VCaP (cell line): ENCODE results near the gene UBQLN4.

Experiments
- H3K27ac ChIP-seq: fragments of 450-650 bp; 2 replicates; pipeline ENCODE4 v1.5.1; 2017
- CTCF ChIP-seq: fragments of 450-650 bp; conservative IDR thresholded peaks from 2 replicates; pipeline ENCODE4 v1.5.1; 2017; ENCODE audit warnings: mild to moderate bottlenecking, moderate library complexity

Gene UBQLN4

GRCh38 chr1:156065871-156066270 lies 12.3 kb upstream of the UBQLN4 start:
- no peak for TF ChIP-seq CTCF
- no peak overlapping the region for H3K27ac ChIP-seq

GRCh38 chr1:156065212-156065611 lies 11.6 kb upstream of the UBQLN4 start:
- TF ChIP-seq CTCF: no peak
- no peak overlapping the region for H3K27ac ChIP-seq

GRCh38 chr1:156064615-156065014 lies 11.0 kb upstream of the UBQLN4 start:
- TF ChIP-seq CTCF: no peak

GRCh38 chr1:156063997-156064285 lies 10.3 kb upstream of the UBQLN4 start:
- TF ChIP-seq CTCF: no peak
- H3K27ac ChIP-seq: no peak overlapping the region

More at GRCh38 chr1:156064615-156065014, 11.0 kb upstream of the UBQLN4 start:
- no peak overlapping the region for H3K27ac ChIP-seq

- no peak overlapping the region for H3K27ac ChIP-seq
- no peak for TF ChIP-seq CTCF
These were observed 8.6 kb upstream of the UBQLN4 start for GRCh38 chr1:156062189-156062588.

GRCh38 chr1:156060937-156061636 lies 7.5 kb upstream of the UBQLN4 start, which contains the start of gene RAB25:
Gene RAB25 (plus strand): TSS chr1:156061160. CDS start chr1:156061401, 241 bp downstream.
- peak within 1 kb of the TSS; percentile 66 for H3K27ac ChIP-seq
- TF ChIP-seq CTCF: no peak

GRCh38 chr1:156056326-156056849 lies 2.8 kb upstream of the UBQLN4 start:
- TF ChIP-seq CTCF: no peak
- no peak overlapping the region for H3K27ac ChIP-seq
